Activated naive CD4-positive, alpha-beta T cell treated with anti-CD3 and anti-CD28 coated beads for 36 hours (primary cell): ENCODE measurements around the gene FOXN3. TPM values are rescaled to one million over a fixed set of nuclear protein-coding genes. Genes with fewer than 3 reads are reported as not detected.
A peak's percentile ranks its signal among the peaks of the same experiment; 100 is the strongest.

Experiments
- CTCF ChIA-PET: fragments of 350-600 bp; sonication (Branson Sonifier 250); formaldehyde crosslinking; loops from one replicate; lab custom pipeline; 2021; ENCODE audit warnings: antibody characterized with exemption; lab: Charles Lee
- DNase-seq: peaks from one replicate; pipeline ENCODE4 v3.0.0-alpha.2; 2020
- H3K27ac Mint-ChIP-seq: one replicate; pipeline ENCODE4 v1.8.0; 2021; ENCODE audit warnings: mild to moderate bottlenecking, mixed read lengths
- H3K27me3 Mint-ChIP-seq: one replicate; pipeline ENCODE4 v1.8.0; 2021; ENCODE audit warnings: low read depth, mixed read lengths
- H3K36me3 Mint-ChIP-seq: one replicate; pipeline ENCODE4 v1.8.0; 2021; ENCODE audit warnings: low read depth, mixed read lengths
- H3K4me1 Mint-ChIP-seq: one replicate; pipeline ENCODE4 v1.8.0; 2021; ENCODE audit warnings: low read depth, mixed read lengths
- H3K4me3 Mint-ChIP-seq: one replicate; pipeline ENCODE4 v1.8.0; 2021; ENCODE audit warnings: mild to moderate bottlenecking, moderate library complexity, mixed read lengths
- H3K9me3 Mint-ChIP-seq: one replicate; pipeline ENCODE4 v1.8.0; 2021; ENCODE audit warnings: mixed read lengths
- intact Hi-C: fragments of 100-400 bp; cut with micrococcal nuclease; formaldehyde crosslinking; loops from one replicate; pipeline ENCODE4 v1.15.1; 2023
- total RNA-seq, 2 experiments: library from RNA; stranded (reverse); gene quantifications; one replicate each; pipeline ENCODE4 v1.2.3, GENCODE V29; 2021

The FOXN3 gene
- total RNA-seq, 2 experiments from 2014 or later: 64.6 to 65.0 TPM

DNA sequence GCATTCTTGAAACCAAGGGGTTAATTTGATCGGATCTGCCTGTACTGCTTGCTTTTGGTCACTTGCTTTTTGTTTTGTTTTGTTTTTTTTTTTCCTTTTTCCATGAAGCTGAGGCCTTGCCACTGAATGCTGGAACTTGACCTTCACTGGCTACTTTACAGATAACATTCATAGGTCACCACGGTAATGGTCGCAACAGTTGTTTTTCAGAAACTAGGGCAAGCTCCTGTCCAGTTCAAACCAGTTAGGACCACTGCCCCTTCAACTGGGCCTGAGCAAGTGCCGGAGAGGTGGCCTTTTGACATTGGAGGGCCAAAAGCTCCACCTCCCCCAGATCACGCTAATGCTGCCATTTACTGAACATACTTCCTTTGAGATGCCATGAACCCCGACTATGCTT is 147.6 kb downstream of the FOXN3 start:
- intact Hi-C loops: no loop called here
- H3K4me1 Mint-ChIP-seq: peaks cover 45% of the 10 kb centered on the region
- no peaks in the 10 kb centered on the region for H3K9me3 Mint-ChIP-seq
- H3K4me3 Mint-ChIP-seq: no peak overlapping the region
- DNase-seq: no peak
- H3K27ac Mint-ChIP-seq: no peak overlapping the region
- no peaks in the 10 kb centered on the region for H3K36me3 Mint-ChIP-seq
- CTCF ChIA-PET: interaction anchor here (0.6 kb wide), 1 partner anchor 1063 kb away, joined by 4 read pairs; no protein-coding TSS in a partner anchor
- H3K27me3 Mint-ChIP-seq: no peaks in the 10 kb centered on the region

DNA sequence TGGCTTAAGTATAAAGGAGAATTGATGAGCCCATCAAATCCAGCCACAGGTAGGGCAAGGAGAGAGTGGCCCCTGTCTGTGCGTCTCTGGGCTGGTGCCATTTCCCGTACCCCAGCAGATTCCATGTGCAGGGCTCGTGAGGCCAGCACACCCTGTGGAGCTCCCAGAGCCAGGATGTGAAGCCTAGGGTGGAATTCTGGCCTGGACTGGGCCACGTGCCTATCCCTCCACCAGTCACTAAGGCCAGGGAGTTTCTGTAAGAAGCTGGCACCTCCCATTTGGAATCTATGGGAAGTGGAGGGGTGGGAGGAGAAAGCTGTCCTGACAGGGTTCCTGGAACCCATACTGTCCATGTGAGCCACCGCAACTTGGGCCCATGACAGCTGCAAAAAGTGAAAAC is 148.5 kb downstream of the FOXN3 start:
- Mint-ChIP-seq H3K27ac (no peak overlapping the region), H3K4me1 (peaks cover 45% of the 10 kb centered on the region), H3K9me3 (no peaks in the 10 kb centered on the region), H3K27me3 (no peaks in the 10 kb centered on the region), H3K36me3 (peaks cover 2% of the 10 kb centered on the region), H3K4me3 (no peak overlapping the region)
- intact Hi-C loops: no loop called here
- no peak for DNase-seq
- CTCF ChIA-PET: interaction anchor here (0.6 kb wide), 1 partner anchor 21 kb away, joined by 3 read pairs; no protein-coding TSS in a partner anchor

DNA sequence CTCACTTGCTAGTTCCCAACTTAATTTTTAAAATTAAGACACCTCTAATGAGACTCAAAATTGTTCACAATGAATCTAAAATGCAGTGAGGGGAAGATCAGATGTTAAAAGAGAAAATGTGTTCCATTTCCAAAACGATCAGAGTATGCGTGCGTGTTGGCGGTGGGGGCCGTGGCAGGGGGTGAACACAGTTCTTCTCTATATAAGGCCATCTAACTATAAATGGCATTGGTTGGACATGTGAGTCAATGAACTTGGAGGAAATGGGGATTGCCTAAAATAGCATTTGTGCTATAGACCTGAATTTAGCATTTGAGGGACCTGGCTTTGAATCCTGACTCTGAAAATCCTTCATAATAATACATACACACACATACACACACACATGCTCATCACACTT is 149.4 kb downstream of the FOXN3 start:
- H3K36me3 Mint-ChIP-seq: peaks cover 3% of the 10 kb centered on the region
- H3K9me3 Mint-ChIP-seq: no peaks in the 10 kb centered on the region
- H3K4me1 Mint-ChIP-seq: peaks cover 42% of the 10 kb centered on the region
- no peaks in the 10 kb centered on the region for H3K27me3 Mint-ChIP-seq
- intact Hi-C loops: no loop called here
- no peak for DNase-seq
- CTCF ChIA-PET: no interaction called here
- H3K4me3 Mint-ChIP-seq: no peak overlapping the region
- no peak overlapping the region for H3K27ac Mint-ChIP-seq

DNA sequence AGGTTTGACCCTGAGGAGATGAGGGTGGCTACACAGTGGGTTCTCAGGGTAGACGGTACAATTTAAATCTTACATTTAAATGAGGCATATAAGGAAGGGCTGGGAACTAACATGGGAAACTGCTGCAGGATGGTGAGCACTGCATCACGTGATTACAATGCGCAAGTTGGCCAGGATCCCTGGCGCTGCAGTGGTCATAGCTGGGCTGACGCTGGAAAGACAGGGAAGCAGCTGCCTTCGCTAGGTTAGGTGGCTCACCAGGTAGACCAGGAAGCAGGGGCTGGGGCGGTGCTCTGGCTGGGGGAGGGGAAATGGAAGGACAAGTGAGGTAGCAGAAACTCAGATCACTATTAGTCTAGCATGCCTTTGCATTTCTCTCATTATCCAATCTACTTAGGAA is 149.9 kb downstream of the FOXN3 start:
- Mint-ChIP-seq H3K27me3 (no peaks in the 10 kb centered on the region), H3K4me1 (peaks cover 44% of the 10 kb centered on the region), H3K36me3 (peaks cover 5% of the 10 kb centered on the region), H3K4me3 (no peak overlapping the region), H3K27ac (no peak overlapping the region), H3K9me3 (no peaks in the 10 kb centered on the region)
- no peak for DNase-seq
- intact Hi-C loops: no loop called here
- CTCF ChIA-PET: no interaction called here

DNA sequence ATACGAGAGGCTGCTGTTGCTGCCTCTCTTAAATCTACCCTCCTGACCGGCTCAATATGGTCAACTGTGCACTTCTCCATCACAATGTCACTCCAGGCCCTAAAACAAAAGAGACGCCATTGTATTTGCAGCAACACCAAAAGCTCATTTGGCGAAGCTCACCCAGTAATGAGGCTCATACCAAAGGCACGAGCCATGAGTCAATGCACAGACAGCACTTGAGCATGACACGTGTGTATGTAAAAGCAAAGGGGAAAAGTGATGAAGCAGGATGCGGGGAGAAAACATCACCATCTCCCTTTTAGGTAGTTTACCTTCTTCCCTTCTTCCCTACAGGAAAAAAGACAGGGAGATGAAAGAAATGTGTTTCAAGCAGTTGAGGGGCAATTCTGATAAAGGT is 150.3 kb downstream of the FOXN3 start:
- Mint-ChIP-seq H3K4me3 (no peak overlapping the region), H3K4me1 (peaks cover 44% of the 10 kb centered on the region), H3K9me3 (no peaks in the 10 kb centered on the region), H3K27ac (no peak overlapping the region), H3K27me3 (no peaks in the 10 kb centered on the region), H3K36me3 (peaks cover 5% of the 10 kb centered on the region)
- CTCF ChIA-PET: no interaction called here
- no peak for DNase-seq
- intact Hi-C loops: no loop called here

DNA sequence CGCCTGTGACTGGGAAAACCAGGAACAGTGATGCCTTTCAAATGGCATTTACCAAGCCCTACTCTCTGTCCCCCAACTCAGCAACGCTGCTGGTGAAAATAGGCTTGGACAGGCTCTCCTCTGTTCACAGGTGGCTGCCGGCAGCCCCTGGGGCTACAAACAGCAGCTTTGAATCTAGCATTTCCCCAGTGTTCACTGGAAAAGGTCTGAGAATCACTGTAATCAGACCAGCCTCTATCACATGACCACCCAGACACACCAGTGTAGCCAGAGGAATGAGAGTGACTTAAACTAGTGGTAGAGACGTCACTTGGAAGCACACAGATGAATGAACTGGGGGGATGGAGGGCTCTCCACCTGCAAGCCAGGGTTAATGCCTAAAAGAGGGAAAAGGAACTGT is 151.8 kb downstream of the FOXN3 start:
- H3K9me3 Mint-ChIP-seq: no peaks in the 10 kb centered on the region
- intact Hi-C loops: no loop called here
- H3K27me3 Mint-ChIP-seq: no peaks in the 10 kb centered on the region
- CTCF ChIA-PET: interaction anchor here (0.6 kb wide), 1 partner anchor 40 kb away, joined by 4 read pairs; no protein-coding TSS in a partner anchor
- DNase-seq: no peak
- H3K4me3 Mint-ChIP-seq: no peak overlapping the region
- peaks cover 5% of the 10 kb centered on the region for H3K36me3 Mint-ChIP-seq
- H3K4me1 Mint-ChIP-seq: peaks cover 34% of the 10 kb centered on the region
- no peak overlapping the region for H3K27ac Mint-ChIP-seq

DNA sequence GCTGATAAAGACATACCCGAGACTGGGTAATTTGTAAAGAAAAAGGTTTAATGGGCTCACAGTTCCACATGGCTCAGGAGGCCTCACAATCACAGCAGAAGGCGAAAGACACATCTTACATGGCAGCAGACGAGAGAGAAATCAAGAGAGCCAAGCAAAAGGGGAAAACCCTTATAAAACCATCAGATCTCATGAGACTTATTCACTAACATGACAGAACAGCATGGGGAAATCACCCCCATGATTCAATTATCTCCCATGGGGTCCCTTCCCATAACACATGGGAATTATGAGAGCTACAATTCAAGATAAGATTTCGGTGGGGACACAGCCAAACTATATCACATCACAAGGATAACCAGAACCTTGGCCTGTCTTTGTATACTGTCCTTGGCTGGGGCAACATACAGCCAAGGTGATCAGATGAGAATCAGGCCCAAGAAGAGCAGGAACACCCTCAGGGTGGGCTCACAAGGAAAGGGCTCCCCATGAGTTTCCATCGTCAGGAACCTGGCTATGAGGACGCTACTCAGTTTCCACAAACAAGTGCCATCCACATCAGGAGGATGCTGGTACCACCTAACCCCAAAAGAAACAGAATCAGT is 152.7 kb downstream of the FOXN3 start:
- Mint-ChIP-seq H3K36me3 (peaks cover 5% of the 10 kb centered on the region), H3K4me1 (peaks cover 28% of the 10 kb centered on the region), H3K4me3 (no peak overlapping the region), H3K9me3 (no peaks in the 10 kb centered on the region), H3K27ac (peak overlapping the region; percentile 68), H3K27me3 (no peaks in the 10 kb centered on the region)
- peak; percentile 41 for DNase-seq
- intact Hi-C loops: loop anchor here (5.0 kb wide), 1 partner anchor 38 kb away; no protein-coding TSS in a partner anchor
- CTCF ChIA-PET: no interaction called here

DNA sequence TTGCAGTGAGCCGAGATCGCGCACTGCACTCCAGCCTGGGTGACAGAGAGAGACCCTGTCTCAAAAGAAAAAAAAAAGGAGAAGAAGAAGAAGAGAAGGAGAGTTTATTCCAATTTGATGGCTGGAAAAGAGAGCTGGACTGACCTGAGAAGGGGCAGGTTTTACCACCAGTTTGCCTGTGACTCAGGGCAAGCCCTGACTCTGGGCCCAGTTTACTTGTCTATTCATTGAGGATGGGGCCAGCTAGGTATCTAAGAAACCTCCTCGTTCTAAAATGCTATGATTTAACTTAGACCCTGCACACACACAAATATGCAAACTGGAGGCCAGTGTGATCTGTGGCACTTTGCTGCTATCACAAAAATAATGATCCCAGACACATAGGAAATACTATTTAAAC is 155.0 kb downstream of the FOXN3 start:
- Mint-ChIP-seq H3K4me1 (peaks cover 33% of the 10 kb centered on the region), H3K27ac (no peak overlapping the region), H3K9me3 (no peaks in the 10 kb centered on the region), H3K4me3 (no peak overlapping the region), H3K27me3 (no peaks in the 10 kb centered on the region), H3K36me3 (peaks cover 14% of the 10 kb centered on the region)
- CTCF ChIA-PET: interaction anchor here (0.6 kb wide), 2 partner anchors 55 to 522 kb away, joined by 3 to 4 read pairs; no protein-coding TSS in a partner anchor
- intact Hi-C loops: loop anchor here (5.0 kb wide), 1 partner anchor 40 kb away; no protein-coding TSS in a partner anchor
- DNase-seq: no peak

DNA sequence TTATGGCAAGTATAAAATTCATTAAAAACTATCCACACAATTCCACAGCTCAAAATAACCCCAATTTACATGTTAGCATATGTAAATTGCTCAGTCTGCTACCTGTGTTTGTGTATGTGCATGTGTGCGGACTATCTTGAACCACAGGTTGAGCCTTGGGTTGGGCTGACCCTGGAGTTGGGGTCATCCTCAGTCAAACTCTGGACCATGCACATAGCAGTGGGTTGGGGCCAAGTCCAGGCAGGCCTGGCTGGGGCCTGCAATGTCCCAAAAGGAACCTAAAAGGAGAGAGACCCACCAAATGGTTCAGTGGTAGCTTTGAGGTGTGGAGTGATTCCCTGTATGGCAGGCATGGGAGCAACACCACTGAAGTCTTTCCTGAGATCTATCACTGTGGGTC is 156.1 kb downstream of the FOXN3 start:
- no peak for DNase-seq
- H3K27ac Mint-ChIP-seq: no peak overlapping the region
- no peak overlapping the region for H3K4me3 Mint-ChIP-seq
- intact Hi-C loops: loop anchor here (5.0 kb wide), 1 partner anchor 41 kb away; no protein-coding TSS in a partner anchor
- no peaks in the 10 kb centered on the region for H3K27me3 Mint-ChIP-seq
- peaks cover 14% of the 10 kb centered on the region for H3K36me3 Mint-ChIP-seq
- CTCF ChIA-PET: interaction anchor here (0.6 kb wide), 2 partner anchors 134 to 245 kb away, joined by 3 read pairs; no protein-coding TSS in a partner anchor
- peaks cover 28% of the 10 kb centered on the region for H3K4me1 Mint-ChIP-seq
- H3K9me3 Mint-ChIP-seq: no peaks in the 10 kb centered on the region

DNA sequence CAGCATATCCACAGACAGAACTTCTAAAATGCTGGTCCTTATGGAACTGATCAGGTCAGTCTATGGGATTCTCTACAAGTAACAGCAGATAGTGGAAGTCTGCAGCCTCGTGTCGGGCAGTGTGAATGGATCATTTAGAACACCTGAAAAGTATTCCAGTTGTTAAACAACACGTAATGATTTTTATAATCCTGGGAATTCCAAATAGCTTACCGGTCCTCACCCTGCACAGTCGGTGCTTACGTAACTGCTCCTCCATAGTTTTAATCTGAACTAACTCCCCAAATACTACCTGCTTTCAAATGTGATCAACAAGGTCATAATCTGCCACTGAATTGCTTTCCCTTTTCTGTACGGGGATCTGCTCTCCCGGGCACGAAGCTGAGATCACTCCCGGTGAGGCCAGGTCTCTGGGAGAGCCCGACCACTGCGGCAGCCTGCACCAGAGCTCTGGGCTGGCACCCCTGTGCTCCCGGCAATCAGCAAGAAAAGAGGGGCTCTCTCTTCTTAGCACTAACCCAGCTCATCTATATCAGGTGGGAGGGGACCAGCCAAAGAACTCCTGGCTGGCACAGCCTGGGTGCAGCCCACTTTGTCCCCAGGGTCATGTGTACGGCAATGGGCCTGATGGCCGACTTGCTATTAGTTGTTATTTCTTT is 157.0 kb downstream of the FOXN3 start:
- no peaks in the 10 kb centered on the region for H3K27me3 Mint-ChIP-seq
- intact Hi-C loops: loop anchor here (5.0 kb wide), 1 partner anchor 42 kb away; no protein-coding TSS in a partner anchor
- H3K4me3 Mint-ChIP-seq: no peak overlapping the region
- peaks cover 28% of the 10 kb centered on the region for H3K4me1 Mint-ChIP-seq
- H3K9me3 Mint-ChIP-seq: no peaks in the 10 kb centered on the region
- H3K36me3 Mint-ChIP-seq: peaks cover 14% of the 10 kb centered on the region
- CTCF ChIA-PET: no interaction called here
- H3K27ac Mint-ChIP-seq: no peak overlapping the region
- DNase-seq: no peak

DNA sequence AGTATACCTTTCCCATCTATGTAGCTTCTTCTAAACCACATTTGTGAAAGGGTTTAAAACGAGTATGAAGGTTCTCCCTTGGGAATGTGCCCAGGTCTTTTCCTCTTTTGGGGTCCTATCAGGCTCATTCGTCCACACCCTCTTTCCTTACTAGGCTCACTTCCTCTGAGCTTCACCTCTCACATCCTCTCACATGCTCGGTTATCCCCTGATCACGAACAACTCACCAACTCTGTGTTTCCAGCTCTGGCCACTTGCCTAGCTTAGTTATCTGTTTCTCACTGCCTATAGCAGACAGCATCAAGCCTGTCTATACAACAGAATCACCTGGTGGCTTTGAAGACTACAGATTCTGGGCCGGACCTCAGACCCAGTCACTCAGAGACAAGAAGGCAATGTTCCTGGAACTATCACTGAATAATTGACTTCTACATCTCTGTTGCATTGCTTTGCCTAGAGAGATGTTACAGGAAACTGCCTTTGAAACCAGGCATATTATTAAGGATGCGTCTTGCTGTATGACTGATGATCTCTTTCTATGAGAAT is 158.2 kb downstream of the FOXN3 start:
- H3K27me3 Mint-ChIP-seq: no peaks in the 10 kb centered on the region
- peak overlapping the region; percentile 51 for H3K27ac Mint-ChIP-seq
- no peak overlapping the region for H3K4me3 Mint-ChIP-seq
- H3K36me3 Mint-ChIP-seq: peaks cover 18% of the 10 kb centered on the region
- H3K9me3 Mint-ChIP-seq: no peaks in the 10 kb centered on the region
- peaks cover 25% of the 10 kb centered on the region for H3K4me1 Mint-ChIP-seq
- DNase-seq: peak; percentile 37
- intact Hi-C loops: no loop called here
- CTCF ChIA-PET: no interaction called here

DNA sequence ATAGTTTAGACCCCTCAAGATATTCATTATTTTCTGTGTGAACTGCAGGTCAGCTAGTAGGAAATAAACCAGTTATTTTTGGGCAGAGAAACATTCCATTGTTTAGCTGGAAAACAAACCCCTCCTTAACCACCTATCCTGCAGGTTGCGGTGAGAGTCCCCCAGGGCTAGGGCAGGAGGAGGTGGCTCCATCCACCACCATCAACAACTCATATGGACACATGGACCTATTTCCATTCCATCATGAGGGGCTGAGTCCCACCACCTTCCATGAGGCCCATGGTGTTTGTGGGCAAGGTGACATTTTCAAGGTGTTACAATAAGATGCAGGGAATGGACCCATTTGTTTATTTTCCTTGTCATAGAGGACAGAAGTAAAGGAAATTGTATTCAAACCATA is 160.1 kb downstream of the FOXN3 start:
- DNase-seq: no peak
- H3K9me3 Mint-ChIP-seq: no peaks in the 10 kb centered on the region
- intact Hi-C loops: no loop called here
- peaks cover 25% of the 10 kb centered on the region for H3K36me3 Mint-ChIP-seq
- peaks cover 29% of the 10 kb centered on the region for H3K4me1 Mint-ChIP-seq
- H3K27ac Mint-ChIP-seq: no peak overlapping the region
- CTCF ChIA-PET: interaction anchor here (0.6 kb wide), 1 partner anchor 46 kb away, joined by 3 read pairs; no protein-coding TSS in a partner anchor
- no peak overlapping the region for H3K4me3 Mint-ChIP-seq
- H3K27me3 Mint-ChIP-seq: no peaks in the 10 kb centered on the region
